NCI-H510A treated with DMSO at 0.1 percent for 48 hours (cell line): ENCODE data around the gene ALDOB.
A peak's percentile ranks its signal among the peaks of the same experiment; 100 is the strongest.

Source experiments
- DNase-seq: peaks from one replicate; lab custom pipeline; 2025; lab: John Stamatoyannopoulos, UW

Gene ALDOB

DNA sequence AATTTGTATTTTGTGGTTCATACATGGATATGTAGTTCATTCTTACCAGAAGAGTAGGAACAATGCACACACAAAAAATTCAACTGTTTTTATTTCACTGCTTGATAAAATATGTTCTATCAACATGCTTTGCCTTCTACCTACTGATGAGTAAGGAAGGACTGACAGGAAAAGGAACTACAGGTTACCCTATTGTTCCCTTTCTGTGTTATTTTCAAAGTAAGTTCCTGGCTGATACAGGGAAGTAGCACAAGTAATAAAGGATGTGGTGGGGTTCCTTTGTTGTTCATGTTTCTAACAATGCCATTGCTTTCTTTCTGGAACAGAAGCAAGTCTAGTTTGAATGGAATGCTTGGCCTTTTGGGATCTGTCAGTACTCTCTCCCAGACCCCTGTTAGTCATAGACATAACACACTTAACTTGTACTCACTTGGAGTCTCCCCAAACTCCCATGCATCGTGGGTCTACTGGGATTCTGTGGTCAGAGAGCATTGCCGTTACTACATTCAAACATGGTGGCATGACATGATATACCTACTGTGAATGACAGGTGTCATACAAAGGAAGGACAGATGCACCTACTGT lies 20.2 kb upstream of the ALDOB start:
- no peak for DNase-seq

GRCh38 chr9:101453776-101454570 lies 18.4 kb upstream of the ALDOB start:
- DNase-seq = no peak

DNA sequence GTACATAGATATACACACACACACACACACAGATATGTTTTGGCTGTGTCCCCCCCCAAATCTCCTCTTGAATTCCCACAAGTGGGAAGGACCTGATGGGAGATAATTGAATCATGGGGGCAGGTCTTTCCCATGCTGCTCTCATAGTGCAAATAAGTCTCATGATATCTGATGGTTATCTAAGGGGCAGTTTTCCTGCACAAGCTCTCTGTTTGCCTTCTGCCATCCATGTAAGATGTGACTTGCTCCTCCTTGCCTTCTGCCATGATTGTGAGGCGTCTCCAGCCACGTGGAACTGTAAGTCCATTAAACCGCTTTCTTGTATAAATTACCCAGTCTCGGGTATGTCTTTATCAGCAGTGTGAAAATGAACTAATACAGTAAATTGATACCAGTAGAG lies 15.9 kb upstream of the ALDOB start:
- DNase-seq = no peak

GRCh38 chr9:101450931-101451330 lies 15.4 kb upstream of the ALDOB start:
- no peak for DNase-seq

DNA sequence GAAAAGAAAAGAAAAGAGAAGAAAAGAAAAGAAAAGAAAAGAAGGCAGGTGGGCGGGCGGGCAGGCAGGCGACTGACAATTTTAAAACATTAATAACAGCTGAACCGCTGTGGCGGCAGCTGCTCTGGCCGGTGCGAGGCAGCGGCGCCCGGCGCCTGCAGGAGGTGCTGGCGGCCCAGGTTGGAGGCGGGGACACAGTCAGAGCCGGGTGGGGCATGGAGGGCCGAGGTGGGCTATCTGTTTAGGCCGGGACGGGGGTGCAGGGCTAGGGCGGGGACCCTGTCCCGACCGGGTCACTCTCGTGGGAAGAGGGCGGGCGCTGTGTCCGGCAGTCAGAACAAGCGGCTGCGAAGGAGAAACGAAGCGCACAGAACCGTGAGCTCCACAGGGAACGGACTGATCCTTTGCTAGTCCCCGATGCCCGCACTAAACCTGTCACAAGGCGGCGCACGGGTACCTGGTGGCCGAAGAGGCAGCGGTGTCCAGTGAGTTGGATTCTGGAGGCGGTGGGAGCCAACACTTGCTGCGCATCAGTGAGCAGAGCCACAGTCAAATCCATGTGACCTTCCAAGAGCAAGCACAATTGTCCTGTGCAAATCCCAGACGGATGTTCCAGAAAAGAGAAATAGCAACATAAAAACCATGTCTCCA lies 13.6 kb upstream of the ALDOB start:
- DNase-seq = peak; percentile 92

- DNase-seq = no peak
Measured at GRCh38 chr9:101448680-101449070, 13.1 kb upstream of the ALDOB start.

- DNase-seq = no peak
Measured at GRCh38 chr9:101446732-101447131, 11.2 kb upstream of the ALDOB start.

GRCh38 chr9:101445353-101446029 lies 9.9 kb upstream of the ALDOB start:
- DNase-seq = no peak

- no peak for DNase-seq
Measured at GRCh38 chr9:101443364-101443771, 7.8 kb upstream of the ALDOB start.

DNA sequence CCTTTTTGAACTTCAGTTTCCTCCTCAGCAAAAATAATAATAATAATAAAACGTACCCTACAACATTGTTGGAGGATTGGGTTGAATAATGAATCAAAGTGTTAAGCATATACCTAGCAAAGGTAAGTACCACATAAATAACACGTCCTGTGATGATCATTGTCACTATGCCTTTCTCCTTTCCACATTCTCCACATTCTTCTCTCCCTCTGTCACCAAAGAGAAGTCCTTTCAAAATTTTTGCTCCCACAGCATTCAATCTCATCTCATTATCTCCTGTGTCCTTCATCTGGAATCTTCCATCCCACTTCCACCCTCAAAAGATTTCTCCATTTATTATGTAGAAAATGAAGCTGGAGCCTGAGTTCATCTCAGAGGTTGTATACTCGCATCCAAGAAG lies 7.2 kb upstream of the ALDOB start:
- DNase-seq = no peak

- no peak for DNase-seq
Measured at GRCh38 chr9:101442318-101442717, 6.7 kb upstream of the ALDOB start.

DNA sequence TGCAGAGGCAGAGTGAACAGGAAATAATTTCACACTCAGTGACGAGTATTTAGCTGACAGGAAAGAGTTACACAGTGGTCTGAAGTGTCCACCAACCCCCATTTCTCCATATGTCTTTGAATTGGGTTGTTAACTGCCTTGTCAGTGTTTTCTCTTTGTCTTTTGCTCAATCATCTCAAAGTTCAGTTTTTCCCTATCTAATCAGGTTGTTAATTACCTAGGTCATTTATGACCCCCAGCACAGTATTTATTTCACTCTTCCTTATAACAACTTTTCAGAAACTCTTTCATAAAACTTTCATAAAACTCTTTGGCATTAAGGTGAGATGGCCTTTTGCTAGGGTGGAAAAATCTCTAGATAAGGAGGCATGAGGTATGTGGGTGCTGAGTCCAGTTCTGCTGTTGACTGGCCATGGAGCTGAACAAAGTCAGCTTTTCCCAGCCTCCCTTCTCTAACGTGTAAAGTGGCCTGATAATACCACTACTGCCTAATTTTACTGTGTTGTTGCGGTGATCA lies 5.2 kb upstream of the ALDOB start:
- no peak for DNase-seq

- DNase-seq = no peak
Measured at GRCh38 chr9:101438523-101438922, 2.9 kb upstream of the ALDOB start.

DNA sequence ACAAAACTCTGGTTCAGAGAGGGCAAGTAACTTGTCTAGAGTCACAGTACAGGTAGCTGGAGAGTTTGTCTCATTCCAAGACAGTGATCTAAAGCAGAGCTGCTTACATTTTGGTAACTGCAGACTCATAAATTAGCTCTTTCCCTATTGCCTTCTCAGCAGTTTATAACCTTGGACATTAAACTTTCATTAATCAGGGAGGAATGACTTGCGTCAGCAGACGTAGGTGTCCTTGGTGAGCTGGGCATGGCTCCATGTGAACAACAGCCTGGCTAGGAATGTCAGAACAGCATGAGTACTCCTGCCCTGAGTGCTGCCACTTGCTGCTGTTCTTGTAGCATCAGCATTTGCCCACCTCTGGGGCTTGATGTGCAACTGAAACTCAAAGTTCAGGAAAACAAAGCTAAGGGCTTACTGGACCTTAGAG lies 2.2 kb upstream of the ALDOB start:
- DNase-seq = no peak

- DNase-seq = no peak
Measured at GRCh38 chr9:101434998-101435397, 576 bp downstream of the ALDOB start.

- DNase-seq = no peak
Measured at GRCh38 chr9:101433229-101433628, 2.3 kb downstream of the ALDOB start.

GRCh38 chr9:101432740-101433139 lies 2.8 kb downstream of the ALDOB start:
- DNase-seq = no peak

GRCh38 chr9:101432171-101432570 lies 3.4 kb downstream of the ALDOB start:
- no peak for DNase-seq

- no peak for DNase-seq
Measured at GRCh38 chr9:101429736-101430135, 5.8 kb downstream of the ALDOB start.

GRCh38 chr9:101428909-101429308 lies 6.7 kb downstream of the ALDOB start:
- no peak for DNase-seq

DNA sequence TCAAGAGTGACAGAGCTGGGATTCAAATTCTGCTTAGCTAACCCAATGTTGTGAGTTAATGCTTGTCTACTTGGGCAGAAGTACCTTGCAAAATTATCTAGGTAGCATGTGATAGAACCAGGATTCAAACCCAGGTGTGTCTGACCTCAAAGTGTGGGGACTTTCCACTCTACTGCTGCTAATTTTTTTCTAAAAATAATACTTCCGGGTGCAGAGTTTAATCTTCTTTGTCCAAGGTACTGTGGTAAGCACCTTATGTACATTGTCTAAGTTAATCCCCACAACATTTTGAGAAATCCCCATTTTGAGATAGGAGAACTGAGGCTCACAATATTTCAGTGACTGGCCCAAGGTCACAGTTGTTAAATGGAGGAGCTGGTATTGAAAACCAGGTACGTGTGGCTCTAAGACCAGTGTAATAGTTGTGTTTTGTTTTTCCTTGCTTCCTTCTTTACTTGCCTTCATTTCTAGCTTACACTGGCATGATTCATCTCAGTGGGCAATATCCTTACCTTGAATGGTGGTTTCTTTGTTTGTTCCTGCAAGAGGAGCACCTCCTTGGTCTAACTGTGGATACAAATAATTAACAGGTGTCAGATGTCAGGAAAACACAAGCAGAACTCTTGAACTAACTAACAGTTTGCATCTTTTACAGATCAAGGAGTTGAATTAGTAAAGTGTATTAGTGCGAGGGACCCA lies 7.5 kb downstream of the ALDOB start:
- DNase-seq = no peak

DNA sequence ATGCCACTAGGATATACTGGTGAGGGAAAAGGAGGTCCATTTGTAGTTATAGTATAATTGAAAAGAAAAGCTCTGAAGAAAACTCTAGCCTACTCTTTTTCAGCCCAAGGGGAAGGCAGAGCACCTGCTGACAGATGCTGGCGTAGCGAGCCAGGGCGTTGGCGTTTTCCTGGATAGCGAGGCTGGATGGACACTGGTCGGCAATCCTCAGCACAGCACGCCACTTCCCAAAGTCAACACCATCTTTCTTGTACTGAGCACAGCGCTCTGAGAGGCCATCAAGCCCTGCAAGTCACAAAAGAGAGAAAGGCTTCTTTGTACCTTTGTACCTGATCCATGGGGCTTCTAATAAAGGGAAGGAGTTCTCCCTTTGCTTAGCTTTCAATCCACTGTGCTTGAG lies 8.2 kb downstream of the ALDOB start:
- no peak for DNase-seq
